ENCODE results near the gene CD40LG. TPM values are rescaled to one million over a fixed set of nuclear protein-coding genes. Genes with fewer than 3 reads are reported as not detected.

Gene CD40LG
- total RNA-seq, 2 experiments from 2014 or later, result 114 to 139 TPM

DNA sequence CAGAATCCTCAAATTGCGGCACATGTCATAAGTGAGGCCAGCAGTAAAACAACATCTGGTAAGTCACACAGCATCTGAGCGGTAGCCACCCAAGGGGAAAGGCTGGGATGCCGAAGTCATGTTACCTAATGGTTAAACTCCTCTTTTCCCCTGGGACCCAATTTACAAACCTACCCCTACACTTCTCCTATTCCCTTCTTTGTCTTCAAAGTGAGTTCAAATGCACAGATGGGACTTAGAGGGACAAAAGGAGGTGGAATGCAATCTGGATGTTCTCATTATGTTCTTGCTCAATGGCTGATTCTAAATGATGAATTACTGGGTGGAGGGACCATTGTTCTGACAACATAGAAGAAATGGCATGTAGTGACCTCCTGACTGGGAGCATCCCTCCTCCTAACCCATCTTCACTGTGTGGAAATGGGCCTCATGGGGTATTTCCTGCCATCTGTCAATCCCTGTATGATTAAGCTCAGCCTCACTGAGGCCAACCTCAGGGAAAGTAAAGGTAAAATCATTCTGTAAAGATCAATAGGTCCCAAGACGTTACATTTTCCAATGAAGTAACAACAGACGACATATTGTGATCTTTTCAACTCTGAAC is 8.5 kb downstream of the CD40LG start:
- Mint-ChIP-seq H3K4me1 (peaks cover 83% of the 10 kb centered on the region), H3K27ac (peak overlapping the region; percentile 84), H3K4me3 (peak overlapping the region; percentile 98), H3K27me3 (no peaks in the 10 kb centered on the region), H3K9me3 (peaks cover 4% of the 10 kb centered on the region), H3K36me3 (ENCODE audit: low read depth) (peaks cover 99% of the 10 kb centered on the region)
- no peak for DNase-seq
- ChIA-PET POLR2A (no interaction called here), CTCF (interaction anchor here (1.1 kb wide), 1 partner anchor 44 kb away, joined by 3 read pairs; no protein-coding TSS in a partner anchor)

DNA sequence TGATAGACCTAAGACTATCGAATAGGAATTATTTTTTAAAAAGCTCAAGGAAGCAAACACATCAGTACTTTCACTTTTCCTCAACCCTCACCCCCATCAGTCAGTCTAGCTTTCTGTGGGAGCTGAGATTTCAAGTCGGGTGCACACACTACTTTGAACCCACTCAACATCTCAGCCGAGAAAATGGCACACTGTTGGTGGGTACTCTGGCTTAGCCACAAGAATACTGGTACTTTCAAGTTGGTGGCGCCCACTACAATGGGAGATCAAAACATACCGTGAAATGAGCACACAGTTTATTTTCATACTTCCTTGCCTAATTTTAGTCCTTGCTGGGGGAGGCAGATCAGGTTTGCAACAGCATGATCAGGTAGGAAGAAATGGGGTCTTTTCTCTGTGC is 10.2 kb downstream of the CD40LG start:
- ChIA-PET CTCF (interaction anchor here (1.2 to 1.9 kb wide), 6 partner anchors 9 to 646 kb away, joined by 3 to 6 read pairs (median 4); no protein-coding TSS in a partner anchor), POLR2A (interaction anchor here (0.5 to 0.6 kb wide), 2 partner anchors 43 to 120 kb away, joined by 3 to 4 read pairs; no protein-coding TSS in a partner anchor)
- peak; percentile 40 for DNase-seq
- Mint-ChIP-seq H3K27me3 (no peaks in the 10 kb centered on the region), H3K4me1 (peaks cover 93% of the 10 kb centered on the region), H3K4me3 (peak overlapping the region; percentile 98), H3K9me3 (peaks cover 4% of the 10 kb centered on the region), H3K27ac (peak overlapping the region; percentile 84), H3K36me3 (ENCODE audit: low read depth) (peaks cover 93% of the 10 kb centered on the region)

DNA sequence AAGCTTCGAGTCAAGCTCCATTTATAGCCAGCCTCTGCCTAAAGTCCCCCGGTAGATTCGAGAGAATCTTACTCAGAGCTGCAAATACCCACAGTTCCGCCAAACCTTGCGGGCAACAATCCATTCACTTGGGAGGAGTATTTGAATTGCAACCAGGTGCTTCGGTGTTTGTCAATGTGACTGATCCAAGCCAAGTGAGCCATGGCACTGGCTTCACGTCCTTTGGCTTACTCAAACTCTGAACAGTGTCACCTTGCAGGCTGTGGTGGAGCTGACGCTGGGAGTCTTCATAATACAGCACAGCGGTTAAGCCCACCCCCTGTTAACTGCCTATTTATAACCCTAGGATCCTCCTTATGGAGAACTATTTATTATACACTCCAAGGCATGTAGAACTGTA is 11.2 kb downstream of the CD40LG start:
- ChIA-PET POLR2A (interaction anchor here (0.6 to 0.7 kb wide), 2 partner anchors 51 to 152 kb away, joined by 3 to 8 read pairs; no protein-coding TSS in a partner anchor), CTCF (interaction anchor here (0.6 to 1.9 kb wide), 8 partner anchors 9 to 647 kb away, joined by 3 to 6 read pairs (median 4); no protein-coding TSS in a partner anchor)
- no peak for DNase-seq
- Mint-ChIP-seq H3K36me3 (ENCODE audit: low read depth) (peaks cover 91% of the 10 kb centered on the region), H3K4me1 (peaks cover 90% of the 10 kb centered on the region), H3K9me3 (peaks cover 10% of the 10 kb centered on the region), H3K27ac (peak overlapping the region; percentile 84), H3K4me3 (peak overlapping the region; percentile 98), H3K27me3 (no peaks in the 10 kb centered on the region)

DNA sequence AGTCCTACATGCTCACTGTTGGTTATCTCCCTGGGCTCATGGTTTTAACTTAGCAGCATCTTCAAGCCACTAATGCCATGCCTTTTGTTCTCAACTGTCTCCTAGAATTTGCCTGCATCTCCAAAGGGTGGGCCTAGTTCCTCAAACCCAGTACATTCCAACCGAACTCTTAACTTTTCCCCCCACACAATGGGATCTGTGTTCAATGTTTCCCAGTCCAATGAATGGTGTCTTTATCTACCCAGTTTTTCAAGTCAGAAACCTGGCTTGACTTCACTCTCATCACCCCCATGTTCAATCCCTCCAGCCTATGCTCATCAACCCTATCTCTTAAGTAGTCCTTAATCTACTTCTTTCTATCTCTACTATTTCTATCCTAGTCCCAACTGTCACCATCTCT is 12.9 kb downstream of the CD40LG start:
- Mint-ChIP-seq H3K4me1 (peaks cover 92% of the 10 kb centered on the region), H3K27ac (peak overlapping the region; percentile 84), H3K27me3 (no peaks in the 10 kb centered on the region), H3K36me3 (ENCODE audit: low read depth) (peaks cover 91% of the 10 kb centered on the region), H3K4me3 (peak overlapping the region; percentile 46), H3K9me3 (peaks cover 19% of the 10 kb centered on the region)
- CTCF ChIA-PET, result interaction anchor here (1.0 kb wide), 1 partner anchor 9 kb away, joined by 3 read pairs; no protein-coding TSS in a partner anchor
- no peak for DNase-seq
- POLR2A ChIA-PET, result interaction anchor here (0.6 kb wide), 1 partner anchor 40 kb away, joined by 3 read pairs; no protein-coding TSS in a partner anchor

- H3K27ac Mint-ChIP-seq, result peak overlapping the region; percentile 90
- H3K4me3 Mint-ChIP-seq, result peak overlapping the region; percentile 8
- H3K36me3 Mint-ChIP-seq (ENCODE audit: low read depth), result peaks cover 91% of the 10 kb centered on the region
- H3K27me3 Mint-ChIP-seq, result no peaks in the 10 kb centered on the region
- H3K4me1 Mint-ChIP-seq, result peaks cover 91% of the 10 kb centered on the region
- peaks cover 19% of the 10 kb centered on the region for H3K9me3 Mint-ChIP-seq
- ChIA-PET CTCF (interaction anchor here (0.7 kb wide), 1 partner anchor 86 kb away, joined by 3 read pairs; no protein-coding TSS in a partner anchor), POLR2A (interaction anchor here (0.6 kb wide), 1 partner anchor 12 kb away, joined by 3 read pairs; no protein-coding TSS in a partner anchor)
- DNase-seq, result peak; percentile 42
These were observed 14.1 kb downstream of the CD40LG start for GRCh38 chrX:136662104-136662503.

GRCh38 chrX:136662976-136663375 is 15.0 kb downstream of the CD40LG start:
- H3K27ac Mint-ChIP-seq, result peak overlapping the region; percentile 90
- no peak overlapping the region for H3K4me3 Mint-ChIP-seq
- ChIA-PET POLR2A (interaction anchor here (0.7 kb wide), 1 partner anchor 34 kb away, joined by 5 read pairs; no protein-coding TSS in a partner anchor), CTCF (interaction anchor here (0.7 kb wide), 1 partner anchor 85 kb away, joined by 3 read pairs; no protein-coding TSS in a partner anchor)
- H3K27me3 Mint-ChIP-seq, result no peaks in the 10 kb centered on the region
- H3K9me3 Mint-ChIP-seq, result peaks cover 19% of the 10 kb centered on the region
- H3K36me3 Mint-ChIP-seq (ENCODE audit: low read depth), result peaks cover 91% of the 10 kb centered on the region
- peak; percentile 40 for DNase-seq
- H3K4me1 Mint-ChIP-seq, result peaks cover 92% of the 10 kb centered on the region

DNA sequence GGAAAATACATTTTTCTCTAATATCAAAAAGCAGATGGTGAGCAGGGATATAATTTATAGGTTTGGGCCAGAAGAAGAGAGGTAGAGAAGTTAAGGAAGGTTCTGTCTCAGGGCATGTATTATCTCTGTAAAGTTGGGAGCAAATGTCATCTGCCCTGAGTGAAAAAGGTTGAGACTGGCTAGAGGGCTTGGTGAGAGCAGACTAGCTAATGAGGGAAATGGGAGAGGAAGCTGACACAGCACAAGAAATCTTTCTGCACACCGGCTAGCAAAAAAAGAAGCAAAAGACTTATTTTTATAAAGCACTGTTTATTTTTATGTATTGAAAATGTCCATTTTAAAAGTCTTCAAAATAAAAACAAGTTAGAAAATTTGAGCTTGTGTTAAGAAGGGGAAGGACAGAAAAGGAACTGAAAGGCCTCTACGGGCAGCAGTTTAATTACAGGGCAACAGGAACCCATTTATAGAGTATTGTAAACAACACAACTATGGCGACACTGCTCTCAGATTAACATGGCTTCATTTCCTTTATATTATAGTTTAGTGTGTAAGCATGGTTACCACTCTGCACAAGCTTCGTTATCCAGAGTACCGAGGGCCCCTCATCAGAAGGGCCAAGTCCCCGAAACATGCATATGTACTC is 17.4 kb downstream of the CD40LG start:
- H3K27me3 Mint-ChIP-seq, result no peaks in the 10 kb centered on the region
- POLR2A ChIA-PET, result no interaction called here
- CTCF ChIA-PET, result interaction anchor here (1.1 kb wide), 1 partner anchor 56 kb away, joined by 4 read pairs; no protein-coding TSS in a partner anchor
- peaks cover 89% of the 10 kb centered on the region for H3K36me3 Mint-ChIP-seq (ENCODE audit: low read depth)
- peak overlapping the region; percentile 3 for H3K4me3 Mint-ChIP-seq
- peaks cover 89% of the 10 kb centered on the region for H3K4me1 Mint-ChIP-seq
- peaks cover 19% of the 10 kb centered on the region for H3K9me3 Mint-ChIP-seq
- no peak for DNase-seq
- H3K27ac Mint-ChIP-seq, result peak overlapping the region; percentile 34

DNA sequence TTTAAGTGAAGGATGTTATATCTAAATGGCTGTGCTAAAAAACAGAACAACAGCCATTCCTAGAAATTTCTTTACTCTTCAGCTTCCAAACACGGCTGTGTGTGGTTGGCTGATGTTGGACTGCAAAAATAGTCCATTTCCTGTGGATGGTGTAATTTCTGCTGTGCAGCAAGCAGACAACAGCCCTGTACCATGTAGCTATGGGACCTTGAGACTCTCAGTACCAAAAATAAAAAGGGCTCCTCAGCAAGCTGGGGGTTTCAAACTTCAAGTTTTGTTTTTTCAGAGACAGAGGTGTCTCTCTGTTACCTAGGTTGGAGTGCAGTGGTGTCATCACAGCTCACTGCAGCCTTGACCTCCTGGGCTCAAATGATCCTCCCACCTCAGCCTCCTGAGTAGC is 18.1 kb downstream of the CD40LG start:
- CTCF ChIA-PET, result interaction anchor here (1.1 to 1.5 kb wide), 2 partner anchors 8 to 57 kb away, joined by 3 to 4 read pairs; no protein-coding TSS in a partner anchor
- H3K36me3 Mint-ChIP-seq (ENCODE audit: low read depth), result peaks cover 90% of the 10 kb centered on the region
- no peaks in the 10 kb centered on the region for H3K27me3 Mint-ChIP-seq
- peaks cover 87% of the 10 kb centered on the region for H3K4me1 Mint-ChIP-seq
- peaks cover 17% of the 10 kb centered on the region for H3K9me3 Mint-ChIP-seq
- POLR2A ChIA-PET, result no interaction called here
- no peak for DNase-seq
- peak overlapping the region; percentile 83 for H3K27ac Mint-ChIP-seq
- H3K4me3 Mint-ChIP-seq, result no peak overlapping the region

GRCh38 chrX:136667446-136668168 is 19.6 kb downstream of the CD40LG start:
- Mint-ChIP-seq H3K9me3 (peaks cover 14% of the 10 kb centered on the region), H3K4me1 (peaks cover 89% of the 10 kb centered on the region), H3K27me3 (no peaks in the 10 kb centered on the region), H3K27ac (peak overlapping the region; percentile 83), H3K36me3 (ENCODE audit: low read depth) (peaks cover 93% of the 10 kb centered on the region), H3K4me3 (peak overlapping the region; percentile 24)
- DNase-seq, result peak; percentile 44
- ChIA-PET POLR2A (interaction anchor here (0.6 kb wide), 1 partner anchor 1144 kb away, joined by 3 read pairs; no protein-coding TSS in a partner anchor), CTCF (interaction anchor here (1.5 kb wide), 1 partner anchor 10 kb away, joined by 3 read pairs; no protein-coding TSS in a partner anchor)

- peak overlapping the region; percentile 19 for H3K27ac Mint-ChIP-seq
- no peaks in the 10 kb centered on the region for H3K9me3 Mint-ChIP-seq
- ChIA-PET POLR2A (no interaction called here), CTCF (interaction anchor here (0.6 to 1.0 kb wide), 4 partner anchors 12 to 1027 kb away, joined by 3 read pairs; no protein-coding TSS in a partner anchor)
- H3K4me1 Mint-ChIP-seq, result peaks cover 92% of the 10 kb centered on the region
- DNase-seq, result no peak
- H3K4me3 Mint-ChIP-seq, result no peak overlapping the region
- peaks cover 87% of the 10 kb centered on the region for H3K36me3 Mint-ChIP-seq (ENCODE audit: low read depth)
- no peaks in the 10 kb centered on the region for H3K27me3 Mint-ChIP-seq
These were observed 23.1 kb downstream of the CD40LG start for GRCh38 chrX:136671006-136671610.

DNA sequence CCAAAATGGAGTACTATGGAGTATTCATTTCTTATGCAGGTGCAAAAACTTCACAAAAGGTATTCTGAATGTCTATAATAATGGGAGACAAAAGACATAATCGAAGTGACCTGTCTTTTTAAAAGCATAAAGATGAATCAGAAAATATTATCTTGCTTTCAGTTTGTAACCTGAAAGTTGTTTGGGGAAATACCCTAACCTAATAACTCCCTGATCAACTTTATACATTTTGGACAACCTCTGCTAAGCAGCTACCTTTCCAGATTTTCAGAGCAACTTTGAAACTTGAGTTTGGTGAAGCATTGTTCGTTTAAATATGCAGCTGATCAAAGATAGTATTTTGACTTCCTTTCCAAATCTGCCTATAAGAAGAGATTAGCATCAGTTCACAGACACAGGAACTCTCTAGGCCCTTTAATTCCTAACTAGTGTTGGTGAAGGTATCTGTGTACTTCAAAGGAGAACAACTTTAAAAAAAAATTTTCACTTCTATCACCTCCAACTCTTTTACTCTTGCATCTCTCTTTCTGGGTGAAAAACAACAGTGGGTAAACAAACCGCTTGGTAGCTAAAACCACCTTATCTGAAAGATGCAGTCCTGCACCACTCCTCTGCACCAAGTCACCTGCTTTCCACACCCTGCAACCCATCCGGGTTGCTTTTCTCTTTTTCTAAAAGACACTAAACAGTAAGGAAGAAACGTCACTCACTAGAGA is 26.5 kb downstream of the CD40LG start:
- Mint-ChIP-seq H3K27ac (peak overlapping the region; percentile 90), H3K27me3 (no peaks in the 10 kb centered on the region), H3K36me3 (ENCODE audit: low read depth) (peaks cover 83% of the 10 kb centered on the region), H3K4me1 (peaks cover 93% of the 10 kb centered on the region), H3K4me3 (peak overlapping the region; percentile 53), H3K9me3 (no peaks in the 10 kb centered on the region)
- ChIA-PET CTCF (no interaction called here), POLR2A (no interaction called here)
- peak; percentile 52 for DNase-seq

Data from activated CD4-positive, alpha-beta T cell treated with anti-CD3 and anti-CD28 coated beads, Interleukin-2, amount 10 ng/mL, durations not matched to agents 7 days and 5 days (primary cell).